ENCODE results near the gene ADGRD1.
"Not testable (repeated sequence)": the region's sequence is repeated elsewhere in the genome, so short reads cannot be mapped to it uniquely, and the experiment has no call there.

ADGRD1 gene

GRCh38 chr12:131126662-131127173, 173.0 kb downstream of the ADGRD1 start:
- no peak for DNase-seq

GRCh38 chr12:131128556-131128955, 174.8 kb downstream of the ADGRD1 start:
- DNase-seq = no peak

- DNase-seq = not testable (repeated sequence)
These were observed 175.4 kb downstream of the ADGRD1 start for GRCh38 chr12:131128966-131129619.

- DNase-seq = no peak
These were observed 176.1 kb downstream of the ADGRD1 start for GRCh38 chr12:131129839-131130238.

- DNase-seq = no peak
These were observed 176.7 kb downstream of the ADGRD1 start for GRCh38 chr12:131130311-131130911.

- no peak for DNase-seq
These were observed 177.5 kb downstream of the ADGRD1 start for GRCh38 chr12:131131077-131131807.

GRCh38 chr12:131131808-131132117, 178.1 kb downstream of the ADGRD1 start:
- DNase-seq = no peak

GRCh38 chr12:131132118-131132892, 178.6 kb downstream of the ADGRD1 start:
- peak; percentile 78 for DNase-seq

GRCh38 chr12:131133015-131133905, 179.6 kb downstream of the ADGRD1 start:
- no peak for DNase-seq

- no peak for DNase-seq
These were observed 180.3 kb downstream of the ADGRD1 start for GRCh38 chr12:131133994-131134393.

GRCh38 chr12:131134523-131135310, 181.0 kb downstream of the ADGRD1 start:
- DNase-seq = no peak

- no peak for DNase-seq
These were observed 181.6 kb downstream of the ADGRD1 start for GRCh38 chr12:131135311-131135785.

- DNase-seq = no peak
These were observed 182.3 kb downstream of the ADGRD1 start for GRCh38 chr12:131135786-131136538.

GRCh38 chr12:131136539-131136872, 182.8 kb downstream of the ADGRD1 start:
- DNase-seq = no peak

- no peak for DNase-seq
These were observed 183.5 kb downstream of the ADGRD1 start for GRCh38 chr12:131137009-131137835.

- DNase-seq = no peak
These were observed 184.3 kb downstream of the ADGRD1 start for GRCh38 chr12:131137836-131138637.

- DNase-seq = no peak
These were observed 185.1 kb downstream of the ADGRD1 start for GRCh38 chr12:131138638-131139362.
